Diencephalon (tissue), 1 donor: Measurements from ENCODE around the gene SLC4A2. TPM values are rescaled to one million over a fixed set of nuclear protein-coding genes. Genes with fewer than 3 reads are reported as not detected.

Experiments used
- total RNA-seq: library from RNA; depleted of rRNA; stranded (reverse); fragments of >200 nt; gene quantifications from one replicate; pipeline ENCODE4 v1.2.3, GENCODE V29; 2014

Gene SLC4A2
- 15.9 TPM for total RNA-seq

GRCh38 chr7:151059367-151060112 is at the start of gene SLC4A2:
Gene SLC4A2 (plus strand): TSS chr7:151059589. CDS start chr7:151061988, 2,399 bp downstream.

GRCh38 chr7:151024435-151025056 is 34.8 kb upstream of the SLC4A2 start, which contains the start of gene ATG9B:
Gene ATG9B (minus strand): TSS chr7:151024494. CDS start chr7:151024423, 71 bp downstream.

GRCh38 chr7:151028131-151028947 is 31.1 kb upstream of the SLC4A2 start, which contains the start of gene ABCB8:
Gene ABCB8 (plus strand): TSS chr7:151028450. CDS start chr7:151028516, 66 bp downstream.

GRCh38 chr7:151047976-151048815 is 11.2 kb upstream of the SLC4A2 start, which contains the start of gene ASIC3:
Gene ASIC3 (plus strand): TSS chr7:151048531. CDS start chr7:151048886, 355 bp downstream.

GRCh38 chr7:151057506-151057988 is 1.8 kb upstream of the SLC4A2 start, which contains the start of gene CDK5:
Gene CDK5 (minus strand): TSS chr7:151057897. CDS start chr7:151057848, 49 bp downstream.

GRCh38 chr7:151080522-151081169 is 21.3 kb downstream of the SLC4A2 start, which contains the start of gene FASTK:
Gene FASTK (minus strand): TSS chr7:151080809. CDS start chr7:151080766, 43 bp downstream.

GRCh38 chr7:151083071-151083823 is 23.9 kb downstream of the SLC4A2 start, which contains the start of gene TMUB1:
Gene TMUB1 (minus strand): TSS chr7:151083493. CDS start chr7:151082563, 930 bp downstream.

GRCh38 chr7:151085691-151086620 is 26.6 kb downstream of the SLC4A2 start, which contains the start of gene AGAP3:
Gene AGAP3 (plus strand): TSS chr7:151086475. CDS start chr7:151086742, 267 bp downstream.

Other genes with a start within 250 kb of the SLC4A2 start
- gene AOC1, start 207.1 kb upstream of the SLC4A2 start, total RNA-seq: not detected
- gene KCNH2, start 81.3 kb upstream of the SLC4A2 start, total RNA-seq: 17.8 TPM
- gene NOS3, start 68.6 kb upstream of the SLC4A2 start, total RNA-seq: 2.5 TPM
- 3.9 TPM for gene ATG9B, start 35.1 kb upstream of the SLC4A2 start, total RNA-seq
- 38.8 TPM for gene ABCB8, start 31.1 kb upstream of the SLC4A2 start, total RNA-seq
- gene ASIC3, start 11.1 kb upstream of the SLC4A2 start, total RNA-seq: 1.4 TPM
- 55.4 TPM for gene CDK5, start 1.7 kb upstream of the SLC4A2 start, total RNA-seq
- 35.5 TPM for gene FASTK, start 21.2 kb downstream of the SLC4A2 start, total RNA-seq
- gene TMUB1, start 23.9 kb downstream of the SLC4A2 start, total RNA-seq: 12.0 TPM
- 68.5 TPM for gene AGAP3, start 26.9 kb downstream of the SLC4A2 start, total RNA-seq
- 1.6 TPM for gene GBX1, start 108.1 kb downstream of the SLC4A2 start, total RNA-seq
- not detected for gene ASB10, start 127.7 kb downstream of the SLC4A2 start, total RNA-seq
- not detected for gene H2BK1, start 150.9 kb downstream of the SLC4A2 start, total RNA-seq
- 26.1 TPM for gene ABCF2, start 167.6 kb downstream of the SLC4A2 start, total RNA-seq
- gene CHPF2, start 172.9 kb downstream of the SLC4A2 start, total RNA-seq: 20.8 TPM
- gene SMARCD3, start 189.1 kb downstream of the SLC4A2 start, total RNA-seq: 213 TPM